ENCODE measurements around the gene RHBDD3. TPM values are rescaled to one million over a fixed set of nuclear protein-coding genes. Genes with fewer than 3 reads are reported as not detected.

RHBDD3 gene
- total RNA-seq, 1 experiment from 2014 or later, result 51.5 TPM

DNA sequence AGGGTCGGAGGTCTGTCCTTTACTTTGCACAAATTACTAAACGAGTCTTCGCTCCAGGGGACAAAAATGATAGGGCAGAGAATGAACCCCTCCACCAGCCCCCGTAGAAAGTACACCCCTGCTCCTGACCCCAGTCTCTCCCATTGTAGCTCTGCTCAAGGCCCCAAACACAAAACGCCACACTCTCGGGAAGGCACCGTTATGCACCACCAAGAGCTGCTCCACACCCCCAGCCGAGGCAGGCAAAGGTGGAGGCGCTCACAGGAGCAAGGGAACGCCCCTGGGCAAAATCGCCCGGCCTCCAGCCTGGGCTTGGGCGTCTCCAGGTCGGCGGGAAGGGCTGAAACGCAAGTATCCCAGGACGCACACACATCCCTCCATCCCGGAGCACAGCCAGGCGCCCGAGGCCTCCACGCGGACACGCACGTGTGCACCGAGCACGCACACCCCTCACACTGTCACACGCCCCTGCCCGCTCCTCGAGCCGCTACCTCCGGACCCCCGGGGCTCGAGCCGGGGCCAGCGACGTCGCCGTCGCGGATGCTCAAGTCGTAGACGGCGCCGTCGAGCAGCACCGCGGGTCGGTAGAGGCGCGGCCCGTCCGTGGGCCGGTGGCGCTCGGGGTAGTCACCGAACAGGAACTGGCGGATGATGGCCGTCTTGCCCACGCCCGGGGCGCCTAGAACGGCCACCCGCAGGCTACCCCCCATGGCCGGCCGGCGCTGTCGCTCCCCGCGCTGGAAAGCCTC lies 46.9 kb upstream of the RHBDD3 start:
- Mint-ChIP-seq H3K4me1 (ENCODE audit: low read depth, unreplicated experiment) (peaks cover 29% of the 10 kb centered on the region), H3K36me3 (ENCODE audit: insufficient read depth, unreplicated experiment) (peaks cover 26% of the 10 kb centered on the region), H3K27me3 (ENCODE audit: unreplicated experiment) (peaks cover 40% of the 10 kb centered on the region), H3K27ac (ENCODE audit: unreplicated experiment) (no peak overlapping the region), H3K9me3 (ENCODE audit: low read depth, unreplicated experiment) (no peaks in the 10 kb centered on the region), H3K4me3 (ENCODE audit: low read depth, unreplicated experiment) (peak overlapping the region; percentile 38)
- DNase-seq, result peak; percentile 35
- intact Hi-C loops (cut with micrococcal nuclease; ENCODE audit: unreplicated experiment), result no loop called here
- CTCF ChIA-PET, result no interaction called here
- no TSS peak for BruUV-seq (replicated peaks)
- TF ChIP-seq, protein P1, sequence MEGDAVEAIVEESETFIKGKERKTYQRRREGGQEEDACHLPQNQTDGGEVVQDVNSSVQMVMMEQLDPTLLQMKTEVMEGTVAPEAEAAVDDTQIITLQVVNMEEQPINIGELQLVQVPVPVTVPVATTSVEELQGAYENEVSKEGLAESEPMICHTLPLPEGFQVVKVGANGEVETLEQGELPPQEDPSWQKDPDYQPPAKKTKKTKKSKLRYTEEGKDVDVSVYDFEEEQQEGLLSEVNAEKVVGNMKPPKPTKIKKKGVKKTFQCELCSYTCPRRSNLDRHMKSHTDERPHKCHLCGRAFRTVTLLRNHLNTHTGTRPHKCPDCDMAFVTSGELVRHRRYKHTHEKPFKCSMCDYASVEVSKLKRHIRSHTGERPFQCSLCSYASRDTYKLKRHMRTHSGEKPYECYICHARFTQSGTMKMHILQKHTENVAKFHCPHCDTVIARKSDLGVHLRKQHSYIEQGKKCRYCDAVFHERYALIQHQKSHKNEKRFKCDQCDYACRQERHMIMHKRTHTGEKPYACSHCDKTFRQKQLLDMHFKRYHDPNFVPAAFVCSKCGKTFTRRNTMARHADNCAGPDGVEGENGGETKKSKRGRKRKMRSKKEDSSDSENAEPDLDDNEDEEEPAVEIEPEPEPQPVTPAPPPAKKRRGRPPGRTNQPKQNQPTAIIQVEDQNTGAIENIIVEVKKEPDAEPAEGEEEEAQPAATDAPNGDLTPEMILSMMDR (IDR thresholded peaks at IDR 0.05; ENCODE audit: unreplicated experiment), result no peak

DNA sequence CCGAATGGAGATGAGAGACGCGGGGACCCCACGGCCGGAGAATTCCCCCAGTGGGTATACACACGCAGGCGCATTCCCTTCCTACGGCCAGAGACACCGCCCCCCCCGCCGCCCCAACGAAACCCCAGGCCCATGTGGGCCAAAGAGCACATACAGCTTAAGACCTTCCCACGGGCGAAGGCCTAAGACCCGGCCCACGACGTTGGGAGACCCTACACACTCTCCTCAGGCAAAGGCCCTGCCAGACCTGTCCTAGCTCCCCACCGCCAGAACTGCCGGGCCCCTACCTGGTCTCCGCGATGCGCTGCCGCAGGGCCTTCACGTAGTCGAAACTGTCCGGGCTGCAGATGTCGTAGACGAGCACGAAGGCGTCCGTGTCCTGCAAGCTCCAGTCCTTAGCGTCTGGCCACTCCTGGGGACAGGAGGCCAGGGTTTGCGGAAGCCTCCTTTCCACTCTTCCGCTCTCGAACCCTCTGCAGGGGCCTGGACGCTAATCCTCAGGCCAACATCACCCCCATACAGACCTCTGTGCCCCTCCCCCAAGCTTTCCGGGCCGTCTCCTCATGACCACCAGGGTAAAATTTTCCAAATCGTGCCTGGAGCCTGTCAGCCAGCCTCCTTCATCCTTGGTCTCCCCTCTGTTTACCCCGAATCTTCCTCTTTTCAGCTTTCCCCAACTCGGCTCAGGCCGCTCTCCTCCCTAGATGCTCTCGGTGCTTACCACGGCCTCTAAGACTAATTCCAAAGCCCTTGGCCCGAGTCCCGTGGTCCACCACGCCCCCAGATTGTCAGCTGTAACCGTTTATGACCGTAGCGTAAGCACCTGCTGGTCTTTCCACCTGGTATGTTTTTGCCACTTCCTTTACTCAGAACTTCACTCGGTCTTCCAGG lies 46.0 kb upstream of the RHBDD3 start:
- no TSS peak for BruUV-seq (replicated peaks)
- Mint-ChIP-seq H3K27me3 (ENCODE audit: unreplicated experiment) (peaks cover 40% of the 10 kb centered on the region), H3K36me3 (ENCODE audit: insufficient read depth, unreplicated experiment) (peaks cover 26% of the 10 kb centered on the region), H3K27ac (ENCODE audit: unreplicated experiment) (no peak overlapping the region), H3K4me3 (ENCODE audit: low read depth, unreplicated experiment) (peak overlapping the region; percentile 38), H3K9me3 (ENCODE audit: low read depth, unreplicated experiment) (no peaks in the 10 kb centered on the region), H3K4me1 (ENCODE audit: low read depth, unreplicated experiment) (peaks cover 38% of the 10 kb centered on the region)
- intact Hi-C loops (cut with micrococcal nuclease; ENCODE audit: unreplicated experiment), result no loop called here
- DNase-seq, result no peak
- TF ChIP-seq, protein P1 (IDR thresholded peaks at IDR 0.05; ENCODE audit: unreplicated experiment), result no peak
- CTCF ChIA-PET, result no interaction called here

DNA sequence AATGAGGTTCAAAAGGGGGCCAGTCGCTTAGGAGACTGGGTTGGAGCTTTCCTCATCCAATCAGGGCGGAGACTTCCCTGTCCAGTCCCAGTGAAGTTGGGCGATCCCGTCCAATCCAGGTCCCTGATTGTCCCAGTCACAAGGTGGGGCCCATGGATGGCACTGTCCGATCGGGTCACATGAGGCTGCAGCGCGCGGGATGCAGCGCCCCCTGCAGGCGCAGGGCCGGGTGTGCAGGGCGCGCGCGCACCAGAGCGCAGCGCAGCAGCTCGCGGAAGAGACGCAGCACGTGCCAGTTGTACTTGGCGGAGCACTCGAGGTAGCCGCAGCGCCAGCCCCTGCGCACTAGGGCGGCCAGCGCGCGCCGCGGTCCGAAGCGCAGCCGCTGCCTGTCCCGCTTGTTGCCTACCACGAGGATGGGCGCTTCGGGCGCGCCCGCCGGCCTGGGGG lies 45.4 kb upstream of the RHBDD3 start:
- BruUV-seq (replicated peaks), result no TSS peak
- Mint-ChIP-seq H3K9me3 (ENCODE audit: low read depth, unreplicated experiment) (no peaks in the 10 kb centered on the region), H3K4me3 (ENCODE audit: low read depth, unreplicated experiment) (no peak overlapping the region), H3K4me1 (ENCODE audit: low read depth, unreplicated experiment) (peaks cover 41% of the 10 kb centered on the region), H3K36me3 (ENCODE audit: insufficient read depth, unreplicated experiment) (peaks cover 30% of the 10 kb centered on the region), H3K27ac (ENCODE audit: unreplicated experiment) (no peak overlapping the region), H3K27me3 (ENCODE audit: unreplicated experiment) (peaks cover 40% of the 10 kb centered on the region)
- CTCF ChIA-PET, result no interaction called here
- TF ChIP-seq, protein P1 (IDR thresholded peaks at IDR 0.05; ENCODE audit: unreplicated experiment), result peak; percentile 50
- no peak for DNase-seq
- intact Hi-C loops (cut with micrococcal nuclease; ENCODE audit: unreplicated experiment), result no loop called here

DNA sequence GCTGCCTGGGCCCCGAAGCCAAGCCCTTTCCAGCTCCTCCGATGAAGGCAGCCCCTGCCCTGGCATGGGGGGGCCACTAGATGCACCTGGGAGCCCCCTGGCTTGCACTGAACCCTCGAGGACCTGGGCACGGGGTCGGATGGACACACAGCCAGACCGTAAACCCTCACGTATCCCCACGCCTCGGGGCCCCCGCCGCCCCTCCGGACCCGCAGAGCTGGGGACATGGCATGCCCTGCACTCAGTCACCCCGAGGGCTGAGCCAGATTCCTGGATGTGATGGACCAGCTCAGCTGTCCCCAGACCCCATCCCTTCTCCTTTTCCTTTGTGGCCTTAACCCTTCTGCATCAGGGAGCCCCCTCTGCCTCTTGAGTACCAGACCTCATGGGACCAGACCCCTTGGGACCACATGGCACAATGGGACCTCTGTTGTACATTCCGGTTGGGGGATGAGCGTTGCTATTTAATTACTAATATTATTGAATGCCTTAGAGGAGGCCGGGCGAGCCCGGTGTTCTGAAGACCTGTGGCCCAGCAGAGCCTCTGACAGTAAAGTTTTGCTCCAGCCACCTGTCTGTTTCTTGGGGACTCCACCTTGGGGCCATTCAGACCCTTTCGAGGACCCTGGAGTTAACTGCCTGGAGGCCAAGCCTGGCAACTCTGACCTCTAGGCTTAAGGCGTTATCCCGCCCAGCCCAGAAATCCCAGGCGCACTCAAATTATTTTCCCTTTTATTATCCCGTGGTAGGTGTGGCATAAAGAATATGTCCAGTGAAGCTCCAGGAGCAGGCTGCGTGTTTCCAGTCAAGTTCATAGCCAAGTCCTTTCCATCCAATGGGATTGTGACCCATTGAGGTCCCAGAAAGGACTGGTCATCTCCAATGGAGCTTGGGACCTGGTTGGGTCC lies 44.7 kb upstream of the RHBDD3 start:
- Mint-ChIP-seq H3K27ac (ENCODE audit: unreplicated experiment) (peak overlapping the region; percentile 83), H3K27me3 (ENCODE audit: unreplicated experiment) (peaks cover 38% of the 10 kb centered on the region), H3K9me3 (ENCODE audit: low read depth, unreplicated experiment) (no peaks in the 10 kb centered on the region), H3K36me3 (ENCODE audit: insufficient read depth, unreplicated experiment) (peaks cover 34% of the 10 kb centered on the region), H3K4me1 (ENCODE audit: low read depth, unreplicated experiment) (peaks cover 41% of the 10 kb centered on the region), H3K4me3 (ENCODE audit: low read depth, unreplicated experiment) (no peak overlapping the region)
- TF ChIP-seq, protein P1 (IDR thresholded peaks at IDR 0.05; ENCODE audit: unreplicated experiment), result no peak
- CTCF ChIA-PET, result no interaction called here
- intact Hi-C loops (cut with micrococcal nuclease; ENCODE audit: unreplicated experiment), result no loop called here
- BruUV-seq (replicated peaks), result TSS peak; percentile 26
- DNase-seq, result no peak
